ENCODE measurements around the gene RALGPS1. TPM values are rescaled to one million over a fixed set of nuclear protein-coding genes. Genes with fewer than 3 reads are reported as not detected.
A peak's percentile ranks its signal among the peaks of the same experiment; 100 is the strongest.

Gene RALGPS1
- total RNA-seq, 4 donors from 2014 or later: 7.3 to 22.4 (median 15.4) TPM

- 48 to 55% methylated on average over 10 of the region's 10 CpGs for WGBS, 2 donors
- TF ChIP-seq POLR2A (IDR thresholded peaks at IDR 0.05): no peak
- TF ChIP-seq CTCF (IDR thresholded peaks at IDR 0.05): no peak
- H3K4me3 ChIP-seq (ENCODE audit: low read depth, poor library complexity, severe bottlenecking): no peak overlapping the region
- intact Hi-C loops (cut with DNase I; ENCODE audit: low total_unique reads): no loop called here
- peak; percentile 89 to 97 for DNase-seq (ENCODE audit: low spot score in 2 of 2)
Observed at GRCh38 chr9:127021664-127022363, 107.2 kb downstream of the RALGPS1 start.

GRCh38 chr9:127022913-127023660 is 108.5 kb downstream of the RALGPS1 start:
- intact Hi-C loops (cut with DNase I; ENCODE audit: low total_unique reads): no loop called here
- WGBS, 2 donors: 20 to 43% methylated on average over 3 of the region's 3 CpGs
- no peak overlapping the region for H3K4me3 ChIP-seq (ENCODE audit: low read depth, poor library complexity, severe bottlenecking)
- peak in 1 of 2 donors; percentile 49 for DNase-seq (ENCODE audit: low spot score in 2 of 2)
- TF ChIP-seq POLR2A (IDR thresholded peaks at IDR 0.05) (no peak), CTCF (IDR thresholded peaks at IDR 0.05) (no peak)

- no peak for DNase-seq (ENCODE audit: low spot score in 2 of 2)
- TF ChIP-seq POLR2A (IDR thresholded peaks at IDR 0.05) (no peak), CTCF (IDR thresholded peaks at IDR 0.05) (no peak)
- WGBS, 2 donors: 89 to 93% methylated on average over 7 of the region's 7 CpGs
- H3K4me3 ChIP-seq (ENCODE audit: low read depth, poor library complexity, severe bottlenecking): no peak overlapping the region
- intact Hi-C loops (cut with DNase I; ENCODE audit: low total_unique reads): no loop called here
Observed at GRCh38 chr9:127025042-127025441, 110.5 kb downstream of the RALGPS1 start.

GRCh38 chr9:127027694-127028093 is 113.1 kb downstream of the RALGPS1 start:
- no peak overlapping the region for H3K4me3 ChIP-seq (ENCODE audit: low read depth, poor library complexity, severe bottlenecking)
- no peak for TF ChIP-seq CTCF (IDR thresholded peaks at IDR 0.05)
- no peak for TF ChIP-seq POLR2A (IDR thresholded peaks at IDR 0.05)
- intact Hi-C loops (cut with DNase I; ENCODE audit: low total_unique reads): no loop called here
- 59 to 64% methylated on average over 2 of the region's 2 CpGs for WGBS, 2 donors
- DNase-seq (ENCODE audit: low spot score in 2 of 2): no peak

GRCh38 chr9:127029548-127029947 is 115.0 kb downstream of the RALGPS1 start:
- no peak overlapping the region for H3K4me3 ChIP-seq (ENCODE audit: low read depth, poor library complexity, severe bottlenecking)
- 85 to 87% methylated on average over 11 of the region's 11 CpGs for WGBS, 2 donors
- TF ChIP-seq CTCF (IDR thresholded peaks at IDR 0.05) (no peak), POLR2A (IDR thresholded peaks at IDR 0.05) (no peak)
- peak in 1 of 2 donors; percentile 73 for DNase-seq (ENCODE audit: low spot score in 2 of 2)
- intact Hi-C loops (cut with DNase I; ENCODE audit: low total_unique reads): no loop called here

Measured in lower leg skin (tissue), 4 donors.